PC-3 (cell line): ENCODE data around the gene C11orf91. TPM values are rescaled to one million over a fixed set of nuclear protein-coding genes. Genes with fewer than 3 reads are reported as not detected.

Experiments used
- ATAC-seq: fragments of 200-7000 bp; cut with Tn5 transposase; 2 replicates; pipeline ENCODE4 v1.9.1; 2020; ENCODE audit warnings: mild to moderate bottlenecking, moderate library complexity
- BruUV-seq: library from RNA; stranded (reverse); fragments of 400-500 nt; replicated peaks from 2 replicates; lab custom pipeline; 2021; lab: Mats Ljungman, UMichigan
- CTCF ChIA-PET: fragments of 300-600 bp; sonication (Branson Sonifier 250); formaldehyde crosslinking; loops from one replicate; lab custom pipeline; 2022; ENCODE audit warnings: antibody characterized with exemption; lab: Charles Lee
- POLR2A ChIA-PET: fragments of 300-600 bp; sonication (Branson Sonifier 250); formaldehyde crosslinking; loops from one replicate; lab custom pipeline; 2022; ENCODE audit warnings: antibody characterized with exemption; ENCODE audit not compliant: unreplicated experiment; lab: Charles Lee
- DNase-seq: peaks from one replicate; pipeline ENCODE4 v3.0.0-alpha.2; 2015
- H2AFZ ChIP-seq: fragments of 300-600 bp; sonication (generic); 2 replicates; pipeline ENCODE4 v1.6.0; 2016; ENCODE audit warnings: antibody characterized with exemption, low read length
- H3F3A ChIP-seq: fragments of 300-600 bp; sonication (generic); one replicate; pipeline ENCODE4 v1.6.0; 2017; ENCODE audit warnings: antibody characterized with exemption, low read length, control low read depth, mild to moderate bottlenecking; ENCODE audit not compliant: unreplicated experiment
- H3K27ac ChIP-seq: fragments of 300-600 bp; sonication (generic); 2 replicates; pipeline ENCODE4 v1.5.1; 2016; ENCODE audit warnings: mild to moderate bottlenecking, low read length
- H3K27me3 ChIP-seq: fragments of 300-600 bp; sonication (generic); 2 replicates; pipeline ENCODE4 v1.6.1; 2016; ENCODE audit warnings: low read length, mixed read lengths
- H3K36me3 ChIP-seq: fragments of 300-600 bp; sonication (generic); 2 replicates; pipeline ENCODE4 v1.6.1; 2016; ENCODE audit warnings: low read depth, mixed run types, low read length, mixed read lengths
- H3K4me1 ChIP-seq: fragments of 300-600 bp; sonication (generic); 2 replicates; pipeline ENCODE4 v1.5.1; 2016; ENCODE audit warnings: low read length; ENCODE audit not compliant: insufficient read depth
- H3K4me2 ChIP-seq: fragments of 300-600 bp; sonication (generic); 2 replicates; pipeline ENCODE4 v1.6.0; 2016; ENCODE audit warnings: low read length
- H3K4me3 ChIP-seq: fragments of 300-600 bp; sonication (generic); 2 replicates; pipeline ENCODE4 v1.5.1; 2016; ENCODE audit warnings: mild to moderate bottlenecking, low read length, mixed read lengths
- H3K79me2 ChIP-seq: fragments of 300-600 bp; sonication (generic); 2 replicates; pipeline ENCODE4 v1.6.1; 2017; ENCODE audit warnings: low read length, mixed read lengths
- H3K9ac ChIP-seq: fragments of 300-600 bp; sonication (generic); 2 replicates; pipeline ENCODE4 v1.6.0; 2016; ENCODE audit warnings: mild to moderate bottlenecking, low read length
- H3K9me2 ChIP-seq: fragments of 300-600 bp; sonication (generic); replicated peaks from 2 replicates; pipeline ENCODE4 v1.6.1; 2016; ENCODE audit warnings: mixed run types, low read length, mixed read lengths
- H3K9me3 ChIP-seq: fragments of 300-600 bp; sonication (generic); 2 replicates; pipeline ENCODE4 v1.6.1; 2016; ENCODE audit warnings: low read length, mixed read lengths
- H4K20me1 ChIP-seq: fragments of 300-600 bp; sonication (generic); 2 replicates; pipeline ENCODE4 v1.6.1; 2016; ENCODE audit warnings: low read length, mixed read lengths
- CTCF ChIP-seq: fragments of 300-600 bp; sonication (generic); conservative IDR thresholded peaks from 2 replicates; pipeline ENCODE4 v1.5.1; 2017; ENCODE audit warnings: antibody characterized with exemption, low read depth, mild to moderate bottlenecking, low read length
- EZH2 ChIP-seq: fragments of 300-600 bp; sonication (generic); IDR thresholded peaks from one replicate; pipeline ENCODE4 v1.6.1; 2017; ENCODE audit warnings: antibody characterized with exemption, mild to moderate bottlenecking, low read length; ENCODE audit not compliant: unreplicated experiment
- EZH2phosphoT487 ChIP-seq: fragments of 300-600 bp; sonication (generic); IDR thresholded peaks from 2 replicates; pipeline ENCODE4 v1.6.1; 2018; ENCODE audit warnings: mild to moderate bottlenecking, antibody characterized with exemption, low read length, borderline replicate concordance
- intact Hi-C: fragments of 100-400 bp; cut with micrococcal nuclease; formaldehyde crosslinking; loops from 2 replicates; pipeline ENCODE4 v1.9.0; 2023
- total RNA-seq: library from RNA; depleted of rRNA; stranded (reverse); fragments of >200 nt; gene quantifications from 2 replicates; pipeline ENCODE4 v1.2.3, GENCODE V29; 2014

C11orf91 gene
- total RNA-seq, 1 experiment from 2014 or later, result not detected

GRCh38 chr11:33668951-33669596 lies 31.6 kb downstream of the C11orf91 start:
- intact Hi-C loops, result no loop called here
- DNase-seq, result no peak
- Histone ChIP-seq H3K9me3 (no peaks in the 10 kb centered on the region), H3F3A (no peaks in the 10 kb centered on the region), H3K27ac (no peak overlapping the region), H3K4me1 (peaks cover 6% of the 10 kb centered on the region; the same call in 1 of the 2 replicates), H4K20me1 (no peaks in the 10 kb centered on the region), H3K27me3 (no peaks in the 10 kb centered on the region), H3K9me2 (no peaks in the 10 kb centered on the region), H3K9ac (no peak overlapping the region), H3K36me3 (no peaks in the 10 kb centered on the region), H3K4me3 (no peak overlapping the region), H2AFZ (no peak overlapping the region), H3K4me2 (no peak overlapping the region), H3K79me2 (no peaks in the 10 kb centered on the region)
- TF ChIP-seq CTCF, result no peak
- no peak for TF ChIP-seq EZH2phosphoT487
- TF ChIP-seq EZH2, result no peak
- no peak for ATAC-seq
- BruUV-seq, result no TSS peak
- POLR2A ChIA-PET, result no interaction called here
- CTCF ChIA-PET, result no interaction called here

- intact Hi-C loops, result no loop called here
- Histone ChIP-seq H3K9me3 (no peaks in the 10 kb centered on the region), H3K9me2 (no peaks in the 10 kb centered on the region), H3K4me3 (no peak overlapping the region), H2AFZ (no peak overlapping the region), H3K79me2 (no peaks in the 10 kb centered on the region), H3K4me1 (peaks cover 6% of the 10 kb centered on the region; the same call in 1 of the 2 replicates), H3K27me3 (no peaks in the 10 kb centered on the region), H3K9ac (no peak overlapping the region), H4K20me1 (no peaks in the 10 kb centered on the region), H3K4me2 (no peak overlapping the region), H3K36me3 (no peaks in the 10 kb centered on the region), H3K27ac (no peak overlapping the region), H3F3A (no peaks in the 10 kb centered on the region)
- ATAC-seq, result no peak
- ChIA-PET CTCF (no interaction called here), POLR2A (no interaction called here)
- no peak for DNase-seq
- TF ChIP-seq EZH2phosphoT487 (no peak), EZH2 (no peak), CTCF (no peak)
- BruUV-seq, result no TSS peak
These were observed 32.2 kb downstream of the C11orf91 start for GRCh38 chr11:33668468-33668825.

GRCh38 chr11:33667819-33668467 lies 32.7 kb downstream of the C11orf91 start:
- Histone ChIP-seq H3K27me3 (no peaks in the 10 kb centered on the region), H3K9me3 (no peaks in the 10 kb centered on the region), H3K9ac (no peak overlapping the region), H3K4me2 (no peak overlapping the region), H3K4me1 (peaks cover 6% of the 10 kb centered on the region; the same call in 1 of the 2 replicates), H3F3A (no peaks in the 10 kb centered on the region), H2AFZ (no peak overlapping the region), H3K4me3 (no peak overlapping the region), H3K9me2 (no peaks in the 10 kb centered on the region), H3K36me3 (no peaks in the 10 kb centered on the region), H4K20me1 (no peaks in the 10 kb centered on the region), H3K79me2 (no peaks in the 10 kb centered on the region), H3K27ac (no peak overlapping the region)
- ChIA-PET POLR2A (no interaction called here), CTCF (no interaction called here)
- TF ChIP-seq CTCF (no peak), EZH2phosphoT487 (no peak), EZH2 (no peak)
- ATAC-seq (no peak), DNase-seq (no peak)
- BruUV-seq, result no TSS peak
- intact Hi-C loops, result no loop called here
